GM19025 (cell line): ENCODE results near the gene GLRX.

ENCODE experiments used
- ATAC-seq: cut with Tn5 transposase; IDR thresholded peaks from one replicate; pipeline ENCODE4 v1.9.1; 2021; ENCODE audit warnings: mild to moderate bottlenecking, low read depth, moderate library complexity; ENCODE audit not compliant: unreplicated experiment

Gene GLRX

GRCh38 chr5:95822542-95823181, at the start of gene GLRX:
Gene GLRX (minus strand): TSS chr5:95822726. CDS start chr5:95822662, 64 bp downstream.
- peak; percentile 32 for ATAC-seq

- ATAC-seq = no peak
Measured at GRCh38 chr5:95871146-95871806, 48.8 kb upstream of the GLRX start.

- ATAC-seq = peak; percentile 66
Measured at GRCh38 chr5:95870105-95870672, 47.7 kb upstream of the GLRX start.

- peak; percentile 39 for ATAC-seq
Measured at GRCh38 chr5:95869173-95869855, 46.8 kb upstream of the GLRX start.

- no peak for ATAC-seq
Measured at GRCh38 chr5:95868136-95868535, 45.6 kb upstream of the GLRX start.

- no peak for ATAC-seq
Measured at GRCh38 chr5:95866435-95867040, 44.0 kb upstream of the GLRX start.

- ATAC-seq = no peak
Measured at GRCh38 chr5:95864944-95865504, 42.5 kb upstream of the GLRX start.

- ATAC-seq = no peak
Measured at GRCh38 chr5:95864456-95864855, 41.9 kb upstream of the GLRX start.

- ATAC-seq = no peak
Measured at GRCh38 chr5:95863383-95863757, 40.8 kb upstream of the GLRX start.

- ATAC-seq = no peak
Measured at GRCh38 chr5:95862671-95863382, 40.3 kb upstream of the GLRX start.

GRCh38 chr5:95861864-95862561, 39.5 kb upstream of the GLRX start:
- no peak for ATAC-seq

- no peak for ATAC-seq
Measured at GRCh38 chr5:95861221-95861863, 38.8 kb upstream of the GLRX start.

- ATAC-seq = no peak
Measured at GRCh38 chr5:95859661-95860060, 37.1 kb upstream of the GLRX start.

- peak; percentile 90 for ATAC-seq
Measured at GRCh38 chr5:95858661-95859595, 36.4 kb upstream of the GLRX start.

GRCh38 chr5:95858023-95858461, 35.5 kb upstream of the GLRX start:
- no peak for ATAC-seq

- no peak for ATAC-seq
Measured at GRCh38 chr5:95857185-95857945, 34.8 kb upstream of the GLRX start.

GRCh38 chr5:95856501-95856981, 34.0 kb upstream of the GLRX start:
- ATAC-seq = no peak
